ENCODE results near the gene GABRG3. TPM values are rescaled to one million over a fixed set of nuclear protein-coding genes. Genes with fewer than 3 reads are reported as not detected.

GABRG3 gene
- total and polyA plus RNA-seq, 10 of the 15 experiments (the other 5 are each of a cell fraction or from before 2014, with no cell fraction given): 0.15 TPM; not detected in 9

DNA sequence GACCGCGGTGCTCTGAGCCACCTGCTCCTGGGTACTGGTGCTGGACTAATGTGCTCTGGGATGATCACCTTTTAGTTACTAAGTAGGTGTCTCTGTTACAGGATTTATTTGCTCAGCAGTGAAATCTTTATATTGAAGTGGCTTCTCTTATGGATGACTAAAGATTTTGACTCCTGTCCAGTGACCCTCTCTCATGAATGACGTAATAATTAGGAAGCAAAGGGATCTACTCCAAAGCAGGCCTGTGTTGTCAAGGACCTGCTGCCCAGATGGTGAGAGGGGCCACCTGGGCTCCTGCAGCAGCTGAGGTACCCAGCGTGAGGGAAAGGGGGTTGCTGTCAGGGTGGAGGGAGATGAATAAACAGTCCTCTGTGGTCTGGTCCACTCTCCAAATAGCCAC is 263.6 kb downstream of the GABRG3 start (continued):
- TF ChIP-seq, protein P1, sequence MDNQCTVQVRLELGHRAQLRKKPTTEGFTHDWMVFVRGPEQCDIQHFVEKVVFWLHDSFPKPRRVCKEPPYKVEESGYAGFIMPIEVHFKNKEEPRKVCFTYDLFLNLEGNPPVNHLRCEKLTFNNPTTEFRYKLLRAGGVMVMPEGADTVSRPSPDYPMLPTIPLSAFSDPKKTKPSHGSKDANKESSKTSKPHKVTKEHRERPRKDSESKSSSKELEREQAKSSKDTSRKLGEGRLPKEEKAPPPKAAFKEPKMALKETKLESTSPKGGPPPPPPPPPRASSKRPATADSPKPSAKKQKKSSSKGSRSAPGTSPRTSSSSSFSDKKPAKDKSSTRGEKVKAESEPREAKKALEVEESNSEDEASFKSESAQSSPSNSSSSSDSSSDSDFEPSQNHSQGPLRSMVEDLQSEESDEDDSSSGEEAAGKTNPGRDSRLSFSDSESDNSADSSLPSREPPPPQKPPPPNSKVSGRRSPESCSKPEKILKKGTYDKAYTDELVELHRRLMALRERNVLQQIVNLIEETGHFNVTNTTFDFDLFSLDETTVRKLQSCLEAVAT (IDR thresholded peaks at IDR 0.05): no peak
- TF ChIP-seq NR2C2 (IDR thresholded peaks at IDR 0.05; ENCODE audit: borderline replicate concordance, control insufficient read depth, insufficient read length, low read depth): no peak
- TF ChIP-seq, protein P2, sequence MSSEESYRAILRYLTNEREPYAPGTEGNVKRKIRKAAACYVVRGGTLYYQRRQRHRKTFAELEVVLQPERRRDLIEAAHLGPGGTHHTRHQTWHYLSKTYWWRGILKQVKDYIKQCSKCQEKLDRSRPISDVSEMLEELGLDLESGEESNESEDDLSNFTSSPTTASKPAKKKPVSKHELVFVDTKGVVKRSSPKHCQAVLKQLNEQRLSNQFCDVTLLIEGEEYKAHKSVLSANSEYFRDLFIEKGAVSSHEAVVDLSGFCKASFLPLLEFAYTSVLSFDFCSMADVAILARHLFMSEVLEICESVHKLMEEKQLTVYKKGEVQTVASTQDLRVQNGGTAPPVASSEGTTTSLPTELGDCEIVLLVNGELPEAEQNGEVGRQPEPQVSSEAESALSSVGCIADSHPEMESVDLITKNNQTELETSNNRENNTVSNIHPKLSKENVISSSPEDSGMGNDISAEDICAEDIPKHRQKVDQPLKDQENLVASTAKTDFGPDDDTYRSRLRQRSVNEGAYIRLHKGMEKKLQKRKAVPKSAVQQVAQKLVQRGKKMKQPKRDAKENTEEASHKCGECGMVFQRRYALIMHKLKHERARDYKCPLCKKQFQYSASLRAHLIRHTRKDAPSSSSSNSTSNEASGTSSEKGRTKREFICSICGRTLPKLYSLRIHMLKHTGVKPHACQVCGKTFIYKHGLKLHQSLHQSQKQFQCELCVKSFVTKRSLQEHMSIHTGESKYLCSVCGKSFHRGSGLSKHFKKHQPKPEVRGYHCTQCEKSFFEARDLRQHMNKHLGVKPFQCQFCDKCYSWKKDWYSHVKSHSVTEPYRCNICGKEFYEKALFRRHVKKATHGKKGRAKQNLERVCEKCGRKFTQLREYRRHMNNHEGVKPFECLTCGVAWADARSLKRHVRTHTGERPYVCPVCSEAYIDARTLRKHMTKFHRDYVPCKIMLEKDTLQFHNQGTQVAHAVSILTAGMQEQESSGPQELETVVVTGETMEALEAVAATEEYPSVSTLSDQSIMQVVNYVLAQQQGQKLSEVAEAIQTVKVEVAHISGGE (CRISPR knock-in tag; IDR thresholded peaks at IDR 0.05): no peak
- TF ChIP-seq YY1 (IDR thresholded peaks at IDR 0.05; ENCODE audit: low read depth, low read length): no peak
- no peak for TF ChIP-seq MTA3 (IDR thresholded peaks at IDR 0.05; ENCODE audit: borderline replicate concordance, low read length)
- no peak for TF ChIP-seq CBX3 (IDR thresholded peaks at IDR 0.05; ENCODE audit: borderline replicate concordance, low read depth)
- no peak for TF ChIP-seq CREB1 (IDR thresholded peaks at IDR 0.05; ENCODE audit: low read depth)
- TF ChIP-seq FOXM1 (IDR thresholded peaks at IDR 0.05; ENCODE audit: low read depth, low read length): no peak
- no peak for TF ChIP-seq LARP7 (IDR thresholded peaks at IDR 0.05)
- no peak for TF ChIP-seq ZNF24 (IDR thresholded peaks at IDR 0.05)
